Measurements from ENCODE around the gene RNF169. TPM values are rescaled to one million over a fixed set of nuclear protein-coding genes. Genes with fewer than 3 reads are reported as not detected.

The RNF169 gene
- total and polyA plus RNA-seq, 5 donors: 2.5 to 11.6 (median 10.2) TPM

GRCh38 chr11:74877132-74877531, 128.5 kb downstream of the RNF169 start:
- no peak for ATAC-seq

More at GRCh38 chr11:74877132-74877531, 128.5 kb downstream of the RNF169 start:
- no peaks in the 10 kb centered on the region for H3K27me3 ChIP-seq (ENCODE audit: control insufficient read depth, insufficient read depth)
- no peak overlapping the region for H3K4me3 ChIP-seq (ENCODE audit: low read length)
- H3K9me3 ChIP-seq (ENCODE audit: control insufficient read depth, low read length): peaks cover 4% of the 10 kb centered on the region
- H3K27ac ChIP-seq (ENCODE audit: low read length): no peak overlapping the region
- DNase-seq: no peak
- no peaks in the 10 kb centered on the region for H3K4me1 ChIP-seq (ENCODE audit: control insufficient read depth, insufficient read depth, low read length)
- intact Hi-C loops (cut with DNase I): no loop called here
- WGBS: 30% methylated on average over 1 of the region's 1 CpG

Small RNAs within 50 kb of the gene (microRNA-seq; reads per million reads assigned to microRNA genes)
- gene MIR4696: 0 to 0.42 reads per million in 2 donors

Other genes with a start within 250 kb of the RNF169 start
- 1 to 10 TPM; 6.3 to 9.3 (median 7.8) TPM for gene POLD3, start 156.3 kb upstream of the RNF169 start, total RNA-seq
- 4.4 TPM for gene POLD3, start 156.3 kb upstream of the RNF169 start, polyA plus RNA-seq
- gene CHRDL2, start 17.4 kb upstream of the RNF169 start, total RNA-seq: 10 to 100 TPM in 1 of 4 donors, 1 to 10 TPM in 3; 2.7 to 11.8 (median 3.2) TPM
- gene CHRDL2, start 17.4 kb upstream of the RNF169 start, polyA plus RNA-seq: 0.97 TPM
- gene XRRA1, start 200.2 kb downstream of the RNF169 start, total RNA-seq: 10 to 100 TPM in 2 of 4 donors, 1 to 10 TPM in 2; 6.3 to 15.2 (median 11.3) TPM
- gene XRRA1, start 200.2 kb downstream of the RNF169 start, polyA plus RNA-seq: 2.4 TPM
- 100 to 1,000 TPM in 3 of 4 donors, 10 to 100 TPM in 1; 91.5 to 127 (median 118) TPM for gene SPCS2, start 200.4 kb downstream of the RNF169 start, total RNA-seq
- gene SPCS2, start 200.4 kb downstream of the RNF169 start, polyA plus RNA-seq: 125 TPM
- 1 to 10 TPM; 3.6 to 7.2 (median 4.9) TPM for gene NEU3, start 240.1 kb downstream of the RNF169 start, total RNA-seq
- gene NEU3, start 240.1 kb downstream of the RNF169 start, polyA plus RNA-seq: 5.2 TPM